Measurements from ENCODE around the gene HIVEP2. TPM values are rescaled to one million over a fixed set of nuclear protein-coding genes. Genes with fewer than 3 reads are reported as not detected.

Gene HIVEP2
- total RNA-seq, 1 experiment from 2014 or later: 4.2 TPM

GRCh38 chr6:142916881-142917280, 28.1 kb downstream of the HIVEP2 start:
- Histone ChIP-seq H2AFZ (ENCODE audit: low read length) (no peak overlapping the region), H3K9me3 (ENCODE audit: control insufficient read depth, low read depth, low read length) (peaks cover 6% of the 10 kb centered on the region), H3K18ac (ENCODE audit: insufficient read length, low read depth, low read length) (no peak overlapping the region), H3K23me2 (ENCODE audit: insufficient read length, low read depth, low read length, poor library complexity, severe bottlenecking) (no peaks in the 10 kb centered on the region), H4K91ac (ENCODE audit: insufficient read length, low read depth, low read length) (no peak overlapping the region), H2BK120ac (ENCODE audit: low read depth, low read length, poor library complexity, severe bottlenecking) (no peak overlapping the region), H3K27me3 (ENCODE audit: insufficient read depth, low read length) (no peaks in the 10 kb centered on the region), H2BK12ac (ENCODE audit: insufficient read length, low read depth, low read length) (no peak overlapping the region), H3K79me2 (ENCODE audit: insufficient read depth, low read length) (no peaks in the 10 kb centered on the region), H2AK5ac (ENCODE audit: insufficient read length, low read length) (no peak overlapping the region), H3K23ac (ENCODE audit: insufficient read length, low read depth, low read length) (no peak overlapping the region), H3K27ac (ENCODE audit: insufficient read length, low read depth, low read length) (no peak overlapping the region), H2BK20ac (ENCODE audit: low read depth, low read length, poor library complexity, severe bottlenecking) (no peak overlapping the region), H2BK15ac (ENCODE audit: low read depth, low read length) (no peak overlapping the region), H3K9ac (ENCODE audit: extremely low read depth, insufficient read length, low read length) (no peak overlapping the region), H3K79me1 (ENCODE audit: insufficient read depth, low read depth, low read length, poor library complexity, severe bottlenecking) (no peaks in the 10 kb centered on the region), H4K8ac (replicated peaks; ENCODE audit: insufficient read length, low read depth, low read length) (no peak overlapping the region), H3K14ac (ENCODE audit: insufficient read depth, low read length) (no peak overlapping the region), H3K56ac (ENCODE audit: insufficient read length, low read depth, low read length) (no peak overlapping the region), H4K5ac (ENCODE audit: insufficient read length, low read depth, low read length) (no peak overlapping the region), H3K4me2 (ENCODE audit: insufficient read depth, insufficient read length, low read length) (no peak overlapping the region), H3K4ac (ENCODE audit: low read depth, low read length) (no peak overlapping the region), H4K20me1 (ENCODE audit: control insufficient read depth, insufficient read depth, insufficient read length) (no peaks in the 10 kb centered on the region), H2BK5ac (ENCODE audit: insufficient read length, low read length) (no peak overlapping the region), H3T11ph (ENCODE audit: low read length) (no peak overlapping the region), H3K4me1 (ENCODE audit: insufficient read depth, low read length) (peaks cover 6% of the 10 kb centered on the region; the same call in 1 of the 2 replicates)
- WGBS (ENCODE audit: extremely low coverage, insufficient read length, low lambda C conversion rate): no CpG with 5 or more reads among the region's 1 CpG
- peaks cover 10 to 15% of the 10 kb centered on the region in 2 experiments; a peak in 4 of 5 replicates for H3K9me3 Mint-ChIP-seq
- H3K27me3 Mint-ChIP-seq (ENCODE audit: low read depth): no peaks in the 10 kb centered on the region
- no peak overlapping the region for H3K27ac Mint-ChIP-seq
- no peak overlapping the region for H3K4me3 Mint-ChIP-seq
- no peak for TF ChIP-seq CTCF (conservative IDR thresholded peaks at IDR 0.05)
- peaks cover 14 to 17% (median 15%) of the 10 kb centered on the region in 3 experiments for H3K36me3 Mint-ChIP-seq (ENCODE audit: insufficient read depth in 1 of 3, low read depth in 3 of 3)
- H3K4me1 Mint-ChIP-seq: peaks cover 16 to 33% of the 10 kb centered on the region in 2 experiments
- DNase-seq: no peak
